ENCODE results near the gene GALNT9.

The GALNT9 gene

DNA sequence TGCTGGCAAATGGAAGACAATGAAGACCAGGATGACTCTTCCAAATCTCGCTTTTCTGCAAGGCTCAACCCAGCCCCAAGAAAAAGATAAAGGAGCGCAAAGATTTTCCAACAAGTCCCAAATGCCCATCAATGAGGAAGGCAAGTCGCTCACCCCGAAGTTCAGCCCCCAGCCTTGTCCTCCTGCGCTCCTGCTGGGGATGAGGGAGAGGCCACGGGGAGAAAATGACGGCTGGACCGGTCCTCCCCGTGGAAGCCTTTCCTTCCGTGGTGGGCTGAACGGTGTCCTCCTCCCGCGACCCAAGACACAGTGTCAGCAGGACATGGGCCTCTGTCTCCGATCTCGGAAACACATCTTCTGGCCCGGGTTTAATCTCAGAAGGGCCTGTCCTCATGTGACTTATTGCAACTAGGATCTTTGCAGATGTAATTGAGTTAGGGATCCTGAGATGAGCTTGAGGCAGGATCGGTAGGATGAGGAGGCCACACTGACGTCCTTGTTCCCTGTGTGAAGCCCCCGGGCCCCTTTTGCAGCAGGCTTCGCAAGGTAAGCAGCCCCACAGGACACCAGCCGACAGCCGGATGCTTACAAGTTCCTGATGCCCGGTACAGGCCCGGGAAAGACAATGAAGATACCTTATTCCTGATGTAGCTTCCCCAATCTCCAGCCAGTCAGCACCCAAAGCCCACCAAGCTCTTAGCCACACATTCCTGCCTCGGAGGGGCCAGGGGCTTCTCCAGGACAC lies 64.2 kb downstream of the GALNT9 start:
- Histone ChIP-seq H3K9ac (ENCODE audit: low read length) (no peak overlapping the region), H3K9me3 (ENCODE audit: control insufficient read depth, low read depth, low read length) (no peaks in the 10 kb centered on the region), H3K4me1 (ENCODE audit: control insufficient read depth, low read depth, low read length) (no peaks in the 10 kb centered on the region), H3K36me3 (ENCODE audit: control insufficient read depth, low read depth, low read length) (no peaks in the 10 kb centered on the region), H3K27ac (ENCODE audit: low read length) (no peak overlapping the region), H3K4me3 (ENCODE audit: low read length) (no peak overlapping the region), H3K27me3 (ENCODE audit: control insufficient read depth, insufficient read depth, low read length) (peaks cover 35% of the 10 kb centered on the region)

- H3K27ac ChIP-seq (ENCODE audit: low read length) = no peak overlapping the region
- H3K4me1 ChIP-seq (ENCODE audit: control insufficient read depth, low read depth, low read length) = no peaks in the 10 kb centered on the region
Measured at GRCh38 chr12:132264086-132265010, 65.0 kb downstream of the GALNT9 start.

DNA sequence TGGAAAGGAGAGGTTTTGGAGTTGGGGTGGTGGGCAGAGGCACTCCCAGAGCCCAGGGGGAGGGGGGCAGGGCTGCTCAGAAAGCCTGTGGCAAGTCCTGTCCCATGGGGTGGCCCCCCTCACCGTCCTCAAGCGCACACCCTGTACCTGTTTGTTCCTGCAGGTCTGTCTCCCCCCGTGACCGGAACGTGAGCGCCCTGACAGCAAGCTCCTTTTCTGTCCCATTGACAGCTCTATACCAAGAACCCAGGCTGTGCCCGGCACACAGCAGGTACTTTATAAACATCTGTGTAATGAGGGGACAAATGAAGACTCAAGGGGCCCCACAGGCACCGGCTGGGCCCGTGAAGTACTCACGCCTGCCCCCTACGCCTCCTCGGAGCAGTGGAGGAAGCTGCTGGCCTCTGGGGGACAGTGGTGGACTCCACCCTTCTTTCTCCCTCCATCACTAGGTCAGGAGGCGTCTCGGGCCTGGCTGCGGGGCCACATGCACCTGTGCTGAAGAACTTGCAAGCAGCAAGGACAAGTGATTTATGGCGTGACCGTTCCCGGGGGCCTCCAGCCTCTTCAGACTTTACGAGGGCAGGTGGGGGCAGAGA lies 65.8 kb downstream of the GALNT9 start:
- no peaks in the 10 kb centered on the region for H3K4me1 ChIP-seq (ENCODE audit: control insufficient read depth, low read depth, low read length)
- no peak overlapping the region for H3K27ac ChIP-seq (ENCODE audit: low read length)
- no peaks in the 10 kb centered on the region for H3K9me3 ChIP-seq (ENCODE audit: control insufficient read depth, low read depth, low read length)
- H3K27me3 ChIP-seq (ENCODE audit: control insufficient read depth, insufficient read depth, low read length) = peaks cover 35% of the 10 kb centered on the region
- no peak overlapping the region for H3K9ac ChIP-seq (ENCODE audit: low read length)
- no peak overlapping the region for H3K4me3 ChIP-seq (ENCODE audit: low read length)
- H3K36me3 ChIP-seq (ENCODE audit: control insufficient read depth, low read depth, low read length) = no peaks in the 10 kb centered on the region

More at GRCh38 chr12:132264086-132265010, 65.0 kb downstream of the GALNT9 start:
- no peaks in the 10 kb centered on the region for H3K9me3 ChIP-seq (ENCODE audit: control insufficient read depth, low read depth, low read length)
- no peak overlapping the region for H3K9ac ChIP-seq (ENCODE audit: low read length)
- H3K27me3 ChIP-seq (ENCODE audit: control insufficient read depth, insufficient read depth, low read length) = peaks cover 35% of the 10 kb centered on the region
- no peaks in the 10 kb centered on the region for H3K36me3 ChIP-seq (ENCODE audit: control insufficient read depth, low read depth, low read length)
- H3K4me3 ChIP-seq (ENCODE audit: low read length) = no peak overlapping the region

DNA sequence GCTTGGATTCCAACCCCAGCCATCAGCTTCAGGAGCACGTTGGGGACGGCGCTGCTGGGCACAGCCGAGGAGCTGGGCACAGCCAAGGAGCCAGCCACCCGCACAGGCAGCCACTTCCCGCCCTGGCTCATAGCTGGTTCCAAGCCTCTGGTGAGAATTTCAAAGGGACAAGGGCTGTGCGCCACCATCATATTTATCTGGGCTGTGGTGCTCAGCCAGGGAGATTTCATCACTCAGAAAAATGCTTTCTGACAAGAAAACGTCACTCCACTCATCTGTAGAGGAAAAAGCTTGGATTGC lies 66.4 kb downstream of the GALNT9 start:
- H3K4me3 ChIP-seq (ENCODE audit: low read length) = no peak overlapping the region
- H3K27me3 ChIP-seq (ENCODE audit: control insufficient read depth, insufficient read depth, low read length) = peaks cover 32% of the 10 kb centered on the region
- no peaks in the 10 kb centered on the region for H3K4me1 ChIP-seq (ENCODE audit: control insufficient read depth, low read depth, low read length)
- no peak overlapping the region for H3K9ac ChIP-seq (ENCODE audit: low read length)
- H3K9me3 ChIP-seq (ENCODE audit: control insufficient read depth, low read depth, low read length) = no peaks in the 10 kb centered on the region
- no peaks in the 10 kb centered on the region for H3K36me3 ChIP-seq (ENCODE audit: control insufficient read depth, low read depth, low read length)
- H3K27ac ChIP-seq (ENCODE audit: low read length) = no peak overlapping the region

- Histone ChIP-seq H3K27me3 (ENCODE audit: control insufficient read depth, insufficient read depth, low read length) (peaks cover 29% of the 10 kb centered on the region), H3K27ac (ENCODE audit: low read length) (no peak overlapping the region), H3K4me3 (ENCODE audit: low read length) (no peak overlapping the region), H3K9ac (ENCODE audit: low read length) (no peak overlapping the region), H3K36me3 (ENCODE audit: control insufficient read depth, low read depth, low read length) (no peaks in the 10 kb centered on the region), H3K4me1 (ENCODE audit: control insufficient read depth, low read depth, low read length) (no peaks in the 10 kb centered on the region), H3K9me3 (ENCODE audit: control insufficient read depth, low read depth, low read length) (no peaks in the 10 kb centered on the region)
Measured at GRCh38 chr12:132262256-132263060, 66.9 kb downstream of the GALNT9 start.

- Histone ChIP-seq H3K9me3 (ENCODE audit: control insufficient read depth, low read depth, low read length) (no peaks in the 10 kb centered on the region), H3K36me3 (ENCODE audit: control insufficient read depth, low read depth, low read length) (no peaks in the 10 kb centered on the region), H3K9ac (ENCODE audit: low read length) (no peak overlapping the region), H3K4me1 (ENCODE audit: control insufficient read depth, low read depth, low read length) (no peaks in the 10 kb centered on the region), H3K27me3 (ENCODE audit: control insufficient read depth, insufficient read depth, low read length) (peaks cover 24% of the 10 kb centered on the region), H3K4me3 (ENCODE audit: low read length) (no peak overlapping the region), H3K27ac (ENCODE audit: low read length) (no peak overlapping the region)
Measured at GRCh38 chr12:132261328-132262138, 67.9 kb downstream of the GALNT9 start.

GRCh38 chr12:132260721-132261120 lies 68.7 kb downstream of the GALNT9 start:
- no peak overlapping the region for H3K27ac ChIP-seq (ENCODE audit: low read length)
- H3K9ac ChIP-seq (ENCODE audit: low read length) = no peak overlapping the region
- peaks cover 2% of the 10 kb centered on the region for H3K4me1 ChIP-seq (ENCODE audit: control insufficient read depth, low read depth, low read length)
- no peaks in the 10 kb centered on the region for H3K9me3 ChIP-seq (ENCODE audit: control insufficient read depth, low read depth, low read length)
- peaks cover 20% of the 10 kb centered on the region for H3K27me3 ChIP-seq (ENCODE audit: control insufficient read depth, insufficient read depth, low read length)
- no peaks in the 10 kb centered on the region for H3K36me3 ChIP-seq (ENCODE audit: control insufficient read depth, low read depth, low read length)
- no peak overlapping the region for H3K4me3 ChIP-seq (ENCODE audit: low read length)

DNA sequence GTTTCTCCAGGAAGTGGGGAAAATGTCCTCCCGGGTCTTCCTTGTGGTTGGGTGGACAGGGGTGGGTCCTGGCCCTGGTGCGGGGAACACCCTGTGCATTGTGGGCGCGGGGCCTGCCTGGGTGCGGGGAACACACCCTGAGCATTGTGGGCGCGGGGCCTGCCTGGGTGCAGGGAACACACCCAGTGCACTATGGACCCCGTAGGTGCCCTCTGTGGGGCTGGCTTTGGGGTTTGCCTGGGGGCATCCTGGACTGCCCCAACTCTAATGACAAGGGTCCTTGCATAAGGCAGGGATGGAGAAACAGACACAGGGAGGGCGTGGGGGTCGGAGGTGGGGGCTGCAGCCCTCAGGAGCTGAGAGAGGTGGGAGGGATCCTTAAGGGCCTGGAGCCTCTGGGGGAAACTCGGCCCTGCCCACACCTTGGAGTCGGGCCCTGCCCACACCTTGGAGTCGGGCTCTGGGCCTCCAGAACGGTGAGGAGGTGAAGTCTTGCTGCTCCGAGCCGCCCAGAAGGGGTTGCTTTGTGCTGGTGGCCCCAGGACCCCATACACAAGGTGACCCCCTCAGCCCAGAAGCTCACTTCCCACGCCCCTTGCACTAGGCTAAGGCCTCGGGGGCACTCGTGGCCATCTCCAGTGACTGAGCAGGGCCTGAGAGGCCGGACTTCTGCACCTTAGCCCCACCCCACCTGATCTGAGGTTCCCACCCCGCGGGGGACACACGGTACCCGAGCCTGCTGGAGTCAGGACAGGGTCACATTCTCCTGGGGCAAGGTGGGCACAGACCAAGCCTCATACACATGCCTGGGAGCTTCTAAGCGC lies 69.3 kb downstream of the GALNT9 start:
- H3K27me3 ChIP-seq (ENCODE audit: control insufficient read depth, insufficient read depth, low read length) = peaks cover 13% of the 10 kb centered on the region
- H3K9me3 ChIP-seq (ENCODE audit: control insufficient read depth, low read depth, low read length) = no peaks in the 10 kb centered on the region
- H3K4me1 ChIP-seq (ENCODE audit: control insufficient read depth, low read depth, low read length) = peaks cover 8% of the 10 kb centered on the region
- H3K4me3 ChIP-seq (ENCODE audit: low read length) = no peak overlapping the region
- H3K9ac ChIP-seq (ENCODE audit: low read length) = no peak overlapping the region
- no peaks in the 10 kb centered on the region for H3K36me3 ChIP-seq (ENCODE audit: control insufficient read depth, low read depth, low read length)
- no peak overlapping the region for H3K27ac ChIP-seq (ENCODE audit: low read length)

DNA sequence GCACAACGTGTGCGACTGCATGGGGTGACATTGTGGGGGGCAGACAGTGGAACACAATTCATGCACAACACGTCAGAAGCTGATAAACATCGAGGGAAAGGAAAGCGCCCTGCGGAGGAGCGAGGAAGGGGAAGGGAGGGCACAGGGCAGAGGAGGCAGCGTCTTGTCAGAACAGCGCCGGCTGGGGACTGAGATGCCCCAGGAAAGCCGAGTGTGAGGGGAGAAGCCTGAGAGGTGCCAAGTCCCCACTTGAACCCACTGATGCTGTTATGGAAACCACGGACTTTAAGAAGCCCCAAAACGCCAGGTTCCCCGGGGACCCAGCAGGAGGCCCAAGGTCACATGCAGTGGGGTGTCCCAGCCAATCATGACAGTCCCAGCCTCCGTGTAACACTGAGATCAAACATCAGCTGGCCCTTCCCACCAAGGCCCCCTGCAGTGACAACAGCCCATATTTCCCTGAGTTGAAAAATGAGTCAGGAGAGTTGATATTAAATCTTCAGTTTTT lies 70.0 kb downstream of the GALNT9 start:
- H3K4me3 ChIP-seq (ENCODE audit: low read length) = no peak overlapping the region
- H3K36me3 ChIP-seq (ENCODE audit: control insufficient read depth, low read depth, low read length) = no peaks in the 10 kb centered on the region
- H3K27ac ChIP-seq (ENCODE audit: low read length) = no peak overlapping the region
- no peaks in the 10 kb centered on the region for H3K9me3 ChIP-seq (ENCODE audit: control insufficient read depth, low read depth, low read length)
- peaks cover 10% of the 10 kb centered on the region for H3K27me3 ChIP-seq (ENCODE audit: control insufficient read depth, insufficient read depth, low read length)
- no peak overlapping the region for H3K9ac ChIP-seq (ENCODE audit: low read length)
- H3K4me1 ChIP-seq (ENCODE audit: control insufficient read depth, low read depth, low read length) = peaks cover 10% of the 10 kb centered on the region

DNA sequence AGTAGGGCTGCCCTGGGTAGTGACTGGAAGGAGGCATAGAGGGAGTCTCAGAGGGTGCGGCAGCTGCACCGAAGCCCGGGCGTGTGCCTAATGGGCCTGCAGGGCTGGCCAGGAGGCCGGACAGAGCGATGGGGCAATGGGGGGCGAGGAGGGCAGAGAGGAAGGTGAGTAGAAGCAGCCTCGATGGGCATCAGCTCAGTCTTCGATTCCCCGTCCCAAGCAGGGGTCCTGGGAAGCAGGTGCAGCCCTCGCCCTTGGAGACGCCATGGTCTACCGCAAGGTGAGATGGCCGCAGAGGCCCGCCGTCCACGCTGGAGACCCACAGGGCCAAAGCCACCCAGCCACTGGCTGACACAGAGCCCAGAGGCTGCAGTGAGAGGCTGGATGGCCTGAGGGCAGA lies 70.8 kb downstream of the GALNT9 start:
- H3K27me3 ChIP-seq (ENCODE audit: control insufficient read depth, insufficient read depth, low read length) = peaks cover 10% of the 10 kb centered on the region
- H3K4me1 ChIP-seq (ENCODE audit: control insufficient read depth, low read depth, low read length) = peaks cover 12% of the 10 kb centered on the region

More for the DNA sequence above, 70.8 kb downstream of the GALNT9 start:
- Histone ChIP-seq H3K27ac (ENCODE audit: low read length) (no peak overlapping the region), H3K36me3 (ENCODE audit: control insufficient read depth, low read depth, low read length) (no peaks in the 10 kb centered on the region), H3K4me3 (ENCODE audit: low read length) (no peak overlapping the region), H3K9ac (ENCODE audit: low read length) (no peak overlapping the region), H3K9me3 (ENCODE audit: control insufficient read depth, low read depth, low read length) (no peaks in the 10 kb centered on the region)

Measured in iPS-18a (cell line).